ENCODE measurements around the gene LRRC4B. TPM values are rescaled to one million over a fixed set of nuclear protein-coding genes. Genes with fewer than 3 reads are reported as not detected.
A peak's percentile ranks its signal among the peaks of the same experiment; 100 is the strongest.

The LRRC4B gene
- total and polyA plus RNA-seq, 2 of the 8 experiments (the other 6 are each of a cell fraction or from before 2014, with no cell fraction given): 13.4 to 21.2 TPM

GRCh38 chr19:50490411-50490811, 77.8 kb downstream of the LRRC4B start:
- DNase-seq (ENCODE audit: low read depth in 1 of 2, low spot score in 2 of 2) (no peak), FAIRE-seq (no peak)
- no peak overlapping the region; the same call in 1 of the 2 replicates for H2BK15ac ChIP-seq (ENCODE audit: low read length)
- H3K14ac ChIP-seq (ENCODE audit: insufficient read length): no peak overlapping the region
- H3K79me1 ChIP-seq (ENCODE audit: low read depth, low read length): no peaks in the 10 kb centered on the region
- H4K8ac ChIP-seq (ENCODE audit: extremely low read depth, insufficient read depth, low read length): no peak overlapping the region
- H3K4me1 ChIP-seq (replicated peaks in 1 of 4; ENCODE audit: control insufficient read depth in 3 of 4, insufficient read depth in 4 of 4, low read length in 3 of 4): peaks cover 0 to 17% (median 9%) of the 10 kb centered on the region in 4 experiments; a peak in 5 of 7 replicates
- no peak overlapping the region for H3K56ac ChIP-seq (replicated peaks; ENCODE audit: insufficient read length, low read depth, low read length)
- no peak overlapping the region; the same call in 1 of the 2 replicates for H2AK5ac ChIP-seq (ENCODE audit: low read depth, low read length)
- ChIA-PET POLR2A (ENCODE audit: partially characterized antibody) (interaction anchor here (0.5 to 2.7 kb wide), 5 partner anchors 10 to 149 kb away, joined by 3 to 12 read pairs (median 6); partner anchors contain the start of genes EMC10 and GARIN5A), CTCF (ENCODE audit: partially characterized antibody) (interaction anchor here (0.6 to 2.2 kb wide), 7 partner anchors 11 to 601 kb away, joined by 3 to 7 read pairs (median 3); no protein-coding TSS in a partner anchor)
- no peak overlapping the region for H4K5ac ChIP-seq (ENCODE audit: insufficient read length, low read depth, low read length)
- no peak overlapping the region for H3K23ac ChIP-seq (ENCODE audit: insufficient read length)
- H3K4ac ChIP-seq (replicated peaks; ENCODE audit: insufficient read length, low read depth, low read length): no peak overlapping the region
- 0 out of 8 replicates have a peak, but pooled peaks cover 0 to 3% (median 0%) of the 10 kb centered on the region in 4 experiments for H3K36me3 ChIP-seq (ENCODE audit: control insufficient read depth in 2 of 4, insufficient read depth in 4 of 4, low read length in 3 of 4)
- H3K4me2 ChIP-seq (ENCODE audit: insufficient read depth in 1 of 2, low read depth in 2 of 2, low read length in 2 of 2): peak overlapping the region in 1 of 2 experiments; percentile 63; a peak in 2 of 4 replicates
- H3K9ac ChIP-seq (replicated peaks in 1 of 4; ENCODE audit: extremely low read depth in 1 of 4, low read depth in 3 of 4, low read length in 3 of 4): no peak overlapping the region
- WGBS, 2 experiments (ENCODE audit: extremely low coverage in 1 of 2, insufficient coverage in 1 of 2, insufficient read length in 1 of 2, insufficient replicate concordance in 2 of 2, low coverage in 1 of 2, low lambda C conversion rate in 2 of 2, missing lambda C conversion rate in 1 of 2): 75% methylated on average over 18 of the region's 18 CpGs; no CpG with 5 or more reads in 1 of the 2 experiments
- no peak overlapping the region for H3K27ac ChIP-seq (ENCODE audit: low read depth, low read length)
- no peak overlapping the region for H4K91ac ChIP-seq (replicated peaks; ENCODE audit: insufficient read length, low read length)
- no peaks in the 10 kb centered on the region for H3K79me2 ChIP-seq (ENCODE audit: control insufficient read depth in 1 of 2, insufficient read depth in 2 of 2, low read length in 2 of 2)
- 0 out of 8 replicates have a peak overlapping the region, but pooled peaks of 1 of the 4 experiments have one; percentile 19 for H3K4me3 ChIP-seq (ENCODE audit: extremely low read depth in 1 of 4, insufficient read depth in 2 of 4, low read depth in 3 of 4, low read length in 4 of 4)
- H2BK5ac ChIP-seq (ENCODE audit: low read depth, low read length): no peak overlapping the region
- no peaks in the 10 kb centered on the region for H4K20me1 ChIP-seq (replicated peaks in 1 of 2; ENCODE audit: control insufficient read depth in 1 of 2, insufficient read depth in 2 of 2, low read length in 2 of 2)
- no peak overlapping the region for H2BK120ac ChIP-seq (replicated peaks; ENCODE audit: low read depth, low read length)
- H2AFZ ChIP-seq (ENCODE audit: low read length): no peak overlapping the region
- peaks cover 14% of the 10 kb centered on the region in 2 experiments for H3K9me3 ChIP-seq (ENCODE audit: insufficient read depth in 2 of 2, low read depth in 1 of 2, low read length in 1 of 2)
- peak overlapping the region; percentile 75; the same call in 1 of the 2 replicates for H2BK12ac ChIP-seq (ENCODE audit: low read depth, low read length)
- no peak overlapping the region for H2BK20ac ChIP-seq (ENCODE audit: low read length)
- H3K23me2 ChIP-seq (ENCODE audit: low read depth, low read length): peaks cover 3% of the 10 kb centered on the region; the same call in 1 of the 2 replicates
- H3K18ac ChIP-seq (ENCODE audit: extremely low read depth, low read length): no peak overlapping the region
- H3K27me3 ChIP-seq (replicated peaks in 1 of 4; ENCODE audit: control insufficient read depth in 3 of 4, extremely low read depth in 1 of 4, insufficient read depth in 3 of 4, low read length in 3 of 4): peaks cover 10 to 70% (median 55%) of the 10 kb centered on the region in 4 experiments
- no peak for TF ChIP-seq HDAC6 (IDR thresholded peaks at IDR 0.05; ENCODE audit: low read depth, low read length)
- TF ChIP-seq ASH2L (IDR thresholded peaks at IDR 0.05; ENCODE audit: low read length): no peak
- no peak for TF ChIP-seq NRF1 (IDR thresholded peaks at IDR 0.05; ENCODE audit: low read depth, low read length)
- no peak for TF ChIP-seq SIRT6 (IDR thresholded peaks at IDR 0.05; ENCODE audit: low read length)
- TF ChIP-seq, protein P1, sequence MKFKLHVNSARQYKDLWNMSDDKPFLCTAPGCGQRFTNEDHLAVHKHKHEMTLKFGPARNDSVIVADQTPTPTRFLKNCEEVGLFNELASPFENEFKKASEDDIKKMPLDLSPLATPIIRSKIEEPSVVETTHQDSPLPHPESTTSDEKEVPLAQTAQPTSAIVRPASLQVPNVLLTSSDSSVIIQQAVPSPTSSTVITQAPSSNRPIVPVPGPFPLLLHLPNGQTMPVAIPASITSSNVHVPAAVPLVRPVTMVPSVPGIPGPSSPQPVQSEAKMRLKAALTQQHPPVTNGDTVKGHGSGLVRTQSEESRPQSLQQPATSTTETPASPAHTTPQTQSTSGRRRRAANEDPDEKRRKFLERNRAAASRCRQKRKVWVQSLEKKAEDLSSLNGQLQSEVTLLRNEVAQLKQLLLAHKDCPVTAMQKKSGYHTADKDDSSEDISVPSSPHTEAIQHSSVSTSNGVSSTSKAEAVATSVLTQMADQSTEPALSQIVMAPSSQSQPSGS (IDR thresholded peaks at IDR 0.05; ENCODE audit: low read length): no peak
- TF ChIP-seq E2F6 (IDR thresholded peaks at IDR 0.05): no peak
- TF ChIP-seq, protein P2, sequence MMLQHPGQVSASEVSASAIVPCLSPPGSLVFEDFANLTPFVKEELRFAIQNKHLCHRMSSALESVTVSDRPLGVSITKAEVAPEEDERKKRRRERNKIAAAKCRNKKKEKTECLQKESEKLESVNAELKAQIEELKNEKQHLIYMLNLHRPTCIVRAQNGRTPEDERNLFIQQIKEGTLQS (IDR thresholded peaks at IDR 0.05; ENCODE audit: insufficient read depth, low read depth, low read length): no peak
- no peak for TF ChIP-seq SP1 (IDR thresholded peaks at IDR 0.05; ENCODE audit: low read depth, low read length)
- TF ChIP-seq EZH2 (IDR thresholded peaks at IDR 0.05; ENCODE audit: low read depth, low read length, severe bottlenecking): no peak
- TF ChIP-seq SAP30 (IDR thresholded peaks at IDR 0.05; ENCODE audit: insufficient read depth, insufficient replicate concordance, low read length): no peak
